ENCODE results near the gene ABCC8. TPM values are rescaled to one million over a fixed set of nuclear protein-coding genes. Genes with fewer than 3 reads are reported as not detected.

ABCC8 gene
- total RNA-seq, 1 donor from 2014 or later: 0.30 TPM

DNA sequence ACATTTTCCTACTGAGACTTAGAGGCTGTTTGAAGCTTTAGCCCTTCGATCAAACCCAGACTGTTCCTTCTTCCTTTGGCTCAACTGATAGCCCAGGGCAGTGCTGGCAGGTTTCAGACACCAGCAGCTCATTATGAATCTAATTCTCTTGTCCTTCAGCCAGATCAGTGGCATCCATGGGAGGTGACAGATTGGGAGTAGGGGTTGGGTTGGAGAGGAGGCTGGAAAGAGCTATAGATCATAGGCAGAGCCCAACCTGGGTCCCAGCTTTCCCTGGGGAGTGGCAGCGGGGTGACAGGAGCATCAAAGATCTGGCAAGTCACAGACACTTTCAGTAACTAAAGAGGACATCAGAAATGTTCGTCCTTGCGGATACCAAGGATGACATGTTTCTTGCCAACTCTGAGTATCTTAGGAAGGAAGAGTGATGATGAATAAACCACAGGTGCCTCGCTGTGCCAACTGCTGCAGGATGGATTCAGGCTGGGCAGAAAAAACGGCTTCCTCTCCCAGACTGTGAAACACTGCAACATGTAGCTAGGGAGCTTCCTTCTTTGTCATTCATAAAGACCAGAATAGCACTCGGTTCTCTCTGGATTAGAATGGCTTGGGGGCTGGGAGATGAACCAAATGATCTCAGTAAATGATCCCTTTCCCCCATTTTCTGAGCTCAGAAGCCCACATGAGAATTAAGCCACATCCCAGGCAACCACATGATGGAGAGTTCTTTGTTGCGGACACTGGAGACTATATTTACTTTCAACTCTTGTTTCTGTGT, 19.1 kb downstream of the ABCC8 start:
- H3K27me3 Mint-ChIP-seq (ENCODE audit: low read depth): peaks cover 21% of the 10 kb centered on the region
- H3K9me3 Mint-ChIP-seq: no peaks in the 10 kb centered on the region
- no peak overlapping the region for H3K4me3 Mint-ChIP-seq (ENCODE audit: low read depth)
- H3K4me1 Mint-ChIP-seq (ENCODE audit: low read depth): no peaks in the 10 kb centered on the region
- H3K27ac Mint-ChIP-seq: no peak overlapping the region
- H3K36me3 Mint-ChIP-seq (ENCODE audit: low read depth): no peaks in the 10 kb centered on the region
- no peak for DNase-seq (ENCODE audit: low spot score)
- intact Hi-C loops (cut with micrococcal nuclease): no loop called here

DNA sequence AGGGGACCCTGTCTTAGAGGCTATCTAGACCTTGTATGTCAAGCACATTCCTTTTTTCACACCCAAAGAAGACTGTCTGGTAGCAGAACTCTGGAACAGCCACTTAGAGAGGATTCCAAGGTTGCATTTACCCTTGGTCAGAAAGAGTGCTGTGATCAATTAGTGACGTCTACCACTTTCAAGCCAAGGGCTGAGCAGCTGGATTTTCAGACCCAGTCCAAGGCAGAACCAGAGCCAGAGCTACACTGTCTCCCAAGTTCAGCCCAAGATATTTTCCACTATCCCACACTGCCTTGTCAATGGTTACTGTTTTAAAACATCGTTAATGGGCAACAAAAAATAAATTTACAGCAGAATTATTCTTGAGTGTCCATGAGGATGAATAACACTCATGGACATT, 24.0 kb downstream of the ABCC8 start:
- no peaks in the 10 kb centered on the region for H3K4me1 Mint-ChIP-seq (ENCODE audit: low read depth)
- H3K27me3 Mint-ChIP-seq (ENCODE audit: low read depth): peaks cover 33% of the 10 kb centered on the region
- no peaks in the 10 kb centered on the region for H3K9me3 Mint-ChIP-seq
- intact Hi-C loops (cut with micrococcal nuclease): no loop called here
- H3K4me3 Mint-ChIP-seq (ENCODE audit: low read depth): no peak overlapping the region
- H3K36me3 Mint-ChIP-seq (ENCODE audit: low read depth): no peaks in the 10 kb centered on the region
- DNase-seq (ENCODE audit: low spot score): no peak
- no peak overlapping the region for H3K27ac Mint-ChIP-seq

DNA sequence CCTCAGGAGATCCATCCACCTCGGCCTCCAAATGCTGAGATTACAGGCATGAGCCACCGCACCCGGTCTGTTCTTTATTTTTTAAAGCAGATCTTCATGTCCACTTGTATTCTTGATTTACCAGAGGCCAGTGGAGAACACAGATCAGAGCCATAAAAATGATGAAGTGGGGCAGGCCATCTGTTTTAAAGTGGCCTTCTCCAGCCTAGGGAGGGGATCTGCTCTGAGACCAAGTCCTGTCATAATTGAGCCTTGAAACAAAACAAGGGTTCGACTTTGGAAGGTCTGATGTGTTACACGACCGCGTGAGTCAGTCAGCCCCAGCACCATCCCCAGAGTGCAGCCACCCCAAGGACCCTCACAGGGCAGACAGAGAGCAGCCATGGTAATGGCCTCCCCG, 27.5 kb downstream of the ABCC8 start:
- intact Hi-C loops (cut with micrococcal nuclease): no loop called here
- Mint-ChIP-seq H3K36me3 (ENCODE audit: low read depth) (no peaks in the 10 kb centered on the region), H3K9me3 (no peaks in the 10 kb centered on the region), H3K4me3 (ENCODE audit: low read depth) (no peak overlapping the region), H3K27ac (no peak overlapping the region), H3K4me1 (ENCODE audit: low read depth) (no peaks in the 10 kb centered on the region), H3K27me3 (ENCODE audit: low read depth) (peaks cover 22% of the 10 kb centered on the region)
- no peak for DNase-seq (ENCODE audit: low spot score)

DNA sequence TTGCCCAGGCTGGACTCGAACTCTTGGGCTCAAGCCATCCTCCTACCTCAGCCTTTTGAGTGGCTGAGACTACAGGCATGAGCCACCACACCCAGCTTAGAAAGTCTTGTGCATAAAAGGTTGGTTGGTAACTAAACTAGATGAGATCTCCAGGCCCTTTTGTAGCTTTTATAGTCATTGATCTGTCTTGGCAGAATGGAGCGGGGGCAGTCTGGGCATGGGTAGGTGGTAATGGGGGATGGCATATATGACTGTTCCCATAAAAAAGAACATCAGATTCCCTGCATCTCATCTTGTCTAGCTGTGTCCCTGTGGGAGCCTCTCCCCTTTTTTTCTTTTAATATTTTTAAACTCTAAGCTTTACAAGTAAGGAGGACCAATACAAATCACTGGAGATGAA, 30.2 kb downstream of the ABCC8 start:
- Mint-ChIP-seq H3K27ac (no peak overlapping the region), H3K4me1 (ENCODE audit: low read depth) (no peaks in the 10 kb centered on the region), H3K4me3 (ENCODE audit: low read depth) (no peak overlapping the region), H3K27me3 (ENCODE audit: low read depth) (peaks cover 24% of the 10 kb centered on the region), H3K9me3 (peaks cover under 1% of the 10 kb centered on the region), H3K36me3 (ENCODE audit: low read depth) (no peaks in the 10 kb centered on the region)
- intact Hi-C loops (cut with micrococcal nuclease): no loop called here
- no peak for DNase-seq (ENCODE audit: low spot score)

DNA sequence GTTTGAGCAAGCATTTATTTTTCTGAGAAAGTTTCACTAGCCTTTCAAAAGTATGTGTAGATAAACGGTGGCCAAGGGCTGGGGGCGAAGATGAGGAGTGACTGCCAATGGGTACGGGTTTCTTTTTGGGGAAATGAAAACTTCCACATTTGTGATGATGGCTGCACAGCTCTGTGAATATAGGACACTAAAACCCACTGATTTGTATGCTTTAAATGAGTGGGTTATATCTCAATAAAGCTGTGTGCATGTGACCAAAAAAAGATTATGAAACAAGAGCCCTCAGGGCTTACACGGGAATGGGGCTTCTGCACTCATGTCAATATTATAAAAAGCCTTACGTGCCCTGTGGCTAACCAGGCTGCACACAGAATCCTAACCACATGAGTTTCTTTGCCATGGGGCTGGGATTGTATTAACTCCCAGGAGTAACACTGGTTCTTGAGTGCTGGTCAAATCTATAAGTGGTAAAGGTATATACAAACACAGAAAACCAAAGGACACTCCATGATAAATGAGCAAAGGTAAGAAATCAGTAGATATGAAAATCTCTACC, 31.3 kb downstream of the ABCC8 start:
- H3K27me3 Mint-ChIP-seq (ENCODE audit: low read depth): peaks cover 33% of the 10 kb centered on the region
- peaks cover 6% of the 10 kb centered on the region for H3K9me3 Mint-ChIP-seq
- intact Hi-C loops (cut with micrococcal nuclease): no loop called here
- no peaks in the 10 kb centered on the region for H3K4me1 Mint-ChIP-seq (ENCODE audit: low read depth)
- H3K27ac Mint-ChIP-seq: no peak overlapping the region
- H3K4me3 Mint-ChIP-seq (ENCODE audit: low read depth): no peak overlapping the region
- H3K36me3 Mint-ChIP-seq (ENCODE audit: low read depth): no peaks in the 10 kb centered on the region
- no peak for DNase-seq (ENCODE audit: low spot score)

DNA sequence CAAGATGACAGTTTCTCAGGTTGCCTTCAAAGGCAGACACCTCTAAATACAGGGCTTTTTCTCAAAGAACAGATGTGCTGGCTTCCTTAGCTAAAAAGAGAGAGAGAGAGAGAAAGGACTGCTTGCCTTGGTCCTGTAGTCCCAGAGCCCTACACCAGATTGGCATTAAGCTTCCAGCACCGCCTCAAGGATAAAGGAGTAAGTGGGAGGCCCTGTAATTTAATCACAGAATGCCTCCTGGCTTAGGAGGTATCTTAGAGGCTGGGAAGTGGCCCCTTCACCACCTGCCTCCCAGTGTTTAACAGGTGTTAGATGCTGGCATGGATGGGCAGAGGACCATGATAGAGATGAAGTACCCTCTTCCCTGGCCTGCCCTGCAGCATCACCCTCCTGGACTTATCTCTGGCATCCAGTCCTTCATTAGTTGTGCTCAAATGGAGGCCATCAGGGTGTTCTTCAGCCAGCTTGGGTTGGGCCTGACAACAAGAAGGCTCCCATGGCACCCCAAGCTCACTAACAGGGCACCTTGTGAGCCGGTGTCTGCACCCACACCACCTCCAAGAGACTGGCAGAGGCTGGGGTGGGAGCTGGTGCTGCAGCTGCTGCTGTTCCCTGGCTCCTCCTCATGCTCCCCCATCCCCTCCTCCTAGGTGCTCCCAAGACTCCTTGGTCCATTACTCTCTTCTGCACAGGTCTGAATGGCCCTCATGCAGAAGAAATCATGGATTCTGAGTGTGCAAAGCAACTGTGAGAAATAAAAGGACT, 32.5 kb downstream of the ABCC8 start:
- DNase-seq (ENCODE audit: low spot score): no peak
- H3K4me3 Mint-ChIP-seq (ENCODE audit: low read depth): no peak overlapping the region
- H3K27me3 Mint-ChIP-seq (ENCODE audit: low read depth): peaks cover 28% of the 10 kb centered on the region
- H3K4me1 Mint-ChIP-seq (ENCODE audit: low read depth): peaks cover 7% of the 10 kb centered on the region
- intact Hi-C loops (cut with micrococcal nuclease): no loop called here
- no peak overlapping the region for H3K27ac Mint-ChIP-seq
- H3K9me3 Mint-ChIP-seq: peaks cover 6% of the 10 kb centered on the region
- H3K36me3 Mint-ChIP-seq (ENCODE audit: low read depth): no peaks in the 10 kb centered on the region

DNA sequence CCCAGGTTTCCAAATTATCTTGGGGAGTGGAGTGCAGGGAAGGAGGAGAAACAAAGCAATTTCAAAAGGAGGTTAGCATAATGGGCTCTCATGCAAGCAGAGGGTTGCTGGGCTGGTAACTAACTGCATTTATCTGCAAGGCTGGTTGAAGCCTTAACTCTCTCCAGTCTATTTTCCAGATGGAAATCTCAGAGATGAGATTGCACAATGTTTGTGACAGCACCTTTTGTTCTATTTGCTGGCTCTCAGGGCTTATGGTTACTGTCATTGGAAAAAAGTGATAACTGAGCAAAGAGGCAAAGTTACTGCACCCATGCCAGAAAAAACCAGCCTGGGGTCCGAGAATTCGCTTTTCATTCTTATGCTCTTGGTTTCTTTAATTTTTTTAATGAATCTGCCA, 33.2 kb downstream of the ABCC8 start:
- Mint-ChIP-seq H3K4me1 (ENCODE audit: low read depth) (peaks cover 13% of the 10 kb centered on the region), H3K27ac (no peak overlapping the region)
- intact Hi-C loops (cut with micrococcal nuclease): no loop called here

DNA sequence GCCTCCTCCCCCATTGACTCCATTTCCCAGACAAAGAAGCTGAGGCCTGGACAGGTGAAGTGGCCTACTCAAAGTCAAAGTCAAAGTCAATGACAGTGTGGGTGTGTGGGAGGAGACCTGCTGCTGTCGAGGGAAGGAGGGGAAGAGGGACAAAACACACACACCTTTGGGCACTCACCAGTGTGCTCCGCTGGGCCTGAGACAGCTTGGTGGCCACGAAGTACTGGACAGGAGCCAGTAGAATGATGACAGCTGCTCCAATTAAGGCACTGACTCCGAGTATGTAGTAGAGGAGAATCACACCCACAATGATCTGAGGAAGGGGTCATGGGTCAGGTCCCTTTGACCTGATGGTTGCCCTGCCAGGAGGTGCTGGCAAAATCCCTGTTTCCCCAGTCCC, 33.6 kb downstream of the ABCC8 start:
- DNase-seq (ENCODE audit: low spot score): no peak
- no peaks in the 10 kb centered on the region for H3K36me3 Mint-ChIP-seq (ENCODE audit: low read depth)
- peaks cover 29% of the 10 kb centered on the region for H3K27me3 Mint-ChIP-seq (ENCODE audit: low read depth)
- no peak overlapping the region for H3K27ac Mint-ChIP-seq
- no peak overlapping the region for H3K4me3 Mint-ChIP-seq (ENCODE audit: low read depth)
- intact Hi-C loops (cut with micrococcal nuclease): no loop called here
- H3K9me3 Mint-ChIP-seq: peaks cover 6% of the 10 kb centered on the region
- H3K4me1 Mint-ChIP-seq (ENCODE audit: low read depth): peaks cover 13% of the 10 kb centered on the region

More for the DNA sequence above, 33.2 kb downstream of the ABCC8 start:
- Mint-ChIP-seq H3K27me3 (ENCODE audit: low read depth) (peaks cover 31% of the 10 kb centered on the region), H3K36me3 (ENCODE audit: low read depth) (no peaks in the 10 kb centered on the region), H3K4me3 (ENCODE audit: low read depth) (no peak overlapping the region), H3K9me3 (peaks cover 6% of the 10 kb centered on the region)
- no peak for DNase-seq (ENCODE audit: low spot score)

DNA sequence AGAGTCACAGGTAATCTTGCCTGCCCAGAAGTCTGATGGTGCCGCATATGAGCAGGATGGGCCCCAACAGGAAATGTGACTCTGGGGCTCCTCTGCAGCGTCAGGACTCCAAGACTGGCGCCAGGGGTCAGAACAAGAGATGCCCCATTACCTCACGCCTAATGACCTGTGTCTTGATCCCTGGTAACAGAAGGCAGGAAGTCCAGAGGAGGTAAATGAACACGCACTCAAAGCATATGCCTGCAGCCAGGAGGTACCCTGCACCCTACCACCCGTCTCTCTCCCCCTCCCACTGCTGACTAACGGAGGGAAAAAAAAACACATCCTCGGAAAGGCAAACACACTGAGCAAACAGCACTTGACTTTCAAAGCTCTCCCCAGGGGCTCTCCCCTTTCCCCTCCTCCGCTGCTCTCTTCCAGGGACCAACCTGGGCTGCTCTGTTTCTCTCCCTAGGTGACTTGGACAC, 37.3 kb downstream of the ABCC8 start:
- Mint-ChIP-seq H3K27me3 (ENCODE audit: low read depth) (peaks cover 25% of the 10 kb centered on the region), H3K4me1 (ENCODE audit: low read depth) (peaks cover 23% of the 10 kb centered on the region), H3K4me3 (ENCODE audit: low read depth) (no peak overlapping the region), H3K27ac (no peak overlapping the region), H3K9me3 (peaks cover 6% of the 10 kb centered on the region), H3K36me3 (ENCODE audit: low read depth) (no peaks in the 10 kb centered on the region)
- intact Hi-C loops (cut with micrococcal nuclease): loop anchor here (10.0 kb wide), 1 partner anchor 65 kb away; no protein-coding TSS in a partner anchor
- DNase-seq (ENCODE audit: low spot score): no peak

DNA sequence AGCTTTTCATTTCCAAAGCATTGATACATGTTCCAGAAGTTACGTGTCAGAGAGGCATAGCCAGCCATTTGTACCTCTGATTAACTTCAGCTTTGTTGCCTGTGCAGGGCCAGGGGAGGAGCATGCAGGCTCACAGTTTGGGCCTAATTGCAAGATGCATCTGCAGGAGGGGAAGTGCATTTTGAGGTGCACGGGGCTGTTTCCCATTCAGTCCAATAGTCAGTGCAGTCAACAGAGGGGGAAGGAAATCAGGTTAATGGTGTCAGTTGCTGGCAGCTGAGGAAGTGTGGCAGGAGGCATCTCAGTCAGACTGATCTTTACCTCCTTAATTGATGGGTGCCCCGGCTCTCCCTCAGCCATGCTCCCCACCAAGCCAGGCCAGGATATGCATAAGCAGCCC, 39.3 kb downstream of the ABCC8 start:
- DNase-seq (ENCODE audit: low spot score): no peak
- no peak overlapping the region for H3K4me3 Mint-ChIP-seq (ENCODE audit: low read depth)

DNA sequence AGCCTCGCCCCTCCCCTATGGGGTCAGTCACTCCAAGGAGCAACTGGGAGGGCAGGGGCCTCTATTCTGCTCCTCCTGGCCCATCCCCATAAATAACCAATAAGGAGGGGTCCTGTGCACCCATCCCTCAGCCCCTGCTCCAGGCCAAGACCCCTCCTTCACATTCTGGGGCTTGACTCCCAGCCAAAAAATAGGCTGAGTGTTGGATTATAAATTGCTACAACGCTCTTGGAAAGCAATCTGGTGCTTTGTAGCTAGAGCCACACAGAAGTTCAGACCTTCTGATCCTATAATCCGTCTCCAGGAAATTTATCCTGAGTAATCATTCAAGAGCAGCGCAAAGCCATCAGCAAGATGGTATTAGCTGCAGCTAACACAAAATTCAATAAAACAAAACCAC, 42.5 kb downstream of the ABCC8 start:
- H3K36me3 Mint-ChIP-seq (ENCODE audit: low read depth): no peaks in the 10 kb centered on the region
- no peak overlapping the region for H3K4me3 Mint-ChIP-seq (ENCODE audit: low read depth)
- intact Hi-C loops (cut with micrococcal nuclease): loop anchor here (10.0 kb wide), 1 partner anchor 71 kb away; no protein-coding TSS in a partner anchor
- H3K27me3 Mint-ChIP-seq (ENCODE audit: low read depth): peaks cover 10% of the 10 kb centered on the region
- no peaks in the 10 kb centered on the region for H3K9me3 Mint-ChIP-seq
- H3K27ac Mint-ChIP-seq: no peak overlapping the region
- peaks cover 16% of the 10 kb centered on the region for H3K4me1 Mint-ChIP-seq (ENCODE audit: low read depth)
- no peak for DNase-seq (ENCODE audit: low spot score)

More for the DNA sequence above, 39.3 kb downstream of the ABCC8 start:
- intact Hi-C loops (cut with micrococcal nuclease): loop anchor here (10.0 kb wide), 1 partner anchor 67 kb away; no protein-coding TSS in a partner anchor
- H3K27ac Mint-ChIP-seq: no peak overlapping the region
- H3K9me3 Mint-ChIP-seq: peaks cover 6% of the 10 kb centered on the region
- H3K4me1 Mint-ChIP-seq (ENCODE audit: low read depth): peaks cover 23% of the 10 kb centered on the region
- peaks cover 22% of the 10 kb centered on the region for H3K27me3 Mint-ChIP-seq (ENCODE audit: low read depth)
- no peaks in the 10 kb centered on the region for H3K36me3 Mint-ChIP-seq (ENCODE audit: low read depth)

DNA sequence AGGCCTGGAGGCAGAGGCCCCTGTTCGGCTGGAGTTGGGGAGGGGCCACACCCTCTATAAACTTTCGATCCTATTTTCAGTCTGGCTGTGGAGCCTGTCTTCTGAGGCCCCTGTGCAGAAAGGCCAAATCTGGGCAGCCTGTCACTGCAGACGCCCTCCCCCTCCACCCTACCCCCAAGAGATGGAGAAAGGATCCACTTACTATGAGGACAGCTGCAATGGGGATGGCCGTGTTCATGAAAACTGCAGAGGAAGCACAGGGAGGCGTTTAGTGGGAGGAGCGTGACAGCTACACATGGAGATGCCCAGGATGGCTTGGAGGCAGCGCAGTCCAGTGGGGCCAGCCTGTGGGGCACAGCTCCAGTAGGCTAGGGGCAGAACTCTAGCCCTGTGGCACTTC, 44.6 kb downstream of the ABCC8 start:
- peaks cover 12% of the 10 kb centered on the region for H3K4me1 Mint-ChIP-seq (ENCODE audit: low read depth)
- DNase-seq (ENCODE audit: low spot score): no peak
- no peak overlapping the region for H3K4me3 Mint-ChIP-seq (ENCODE audit: low read depth)
- no peaks in the 10 kb centered on the region for H3K9me3 Mint-ChIP-seq
- H3K27me3 Mint-ChIP-seq (ENCODE audit: low read depth): peaks cover 4% of the 10 kb centered on the region
- no peaks in the 10 kb centered on the region for H3K36me3 Mint-ChIP-seq (ENCODE audit: low read depth)
- intact Hi-C loops (cut with micrococcal nuclease): loop anchor here (10.0 kb wide), 1 partner anchor 73 kb away; no protein-coding TSS in a partner anchor
- no peak overlapping the region for H3K27ac Mint-ChIP-seq

DNA sequence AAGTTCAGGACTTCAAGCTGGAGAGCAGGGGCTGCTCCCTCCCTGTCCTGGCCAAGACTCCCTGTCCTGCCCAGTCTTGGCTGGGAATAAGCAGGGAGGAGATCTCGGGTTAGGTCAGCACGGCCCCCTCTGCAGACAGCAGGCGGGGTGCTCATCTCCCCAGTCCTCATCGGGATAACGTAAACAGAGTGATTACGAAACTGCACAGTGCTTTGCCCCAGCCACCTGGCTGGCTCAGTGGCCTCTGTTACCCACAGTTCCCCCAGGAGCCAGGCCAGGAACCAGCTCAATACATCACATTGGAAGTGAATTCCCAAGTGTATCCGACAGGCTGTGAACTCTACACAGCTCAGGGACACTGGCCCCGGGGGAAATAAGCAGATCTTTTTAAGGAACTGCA, 45.5 kb downstream of the ABCC8 start:
- Mint-ChIP-seq H3K9me3 (no peaks in the 10 kb centered on the region), H3K4me3 (ENCODE audit: low read depth) (no peak overlapping the region), H3K27ac (no peak overlapping the region), H3K4me1 (ENCODE audit: low read depth) (peaks cover 15% of the 10 kb centered on the region), H3K27me3 (ENCODE audit: low read depth) (peaks cover 4% of the 10 kb centered on the region), H3K36me3 (ENCODE audit: low read depth) (no peaks in the 10 kb centered on the region)
- DNase-seq (ENCODE audit: low spot score): no peak
- intact Hi-C loops (cut with micrococcal nuclease): loop anchor here (10.0 kb wide), 1 partner anchor 74 kb away; no protein-coding TSS in a partner anchor
